ENCODE data around the gene CNOT3. TPM values are rescaled to one million over a fixed set of nuclear protein-coding genes. Genes with fewer than 3 reads are reported as not detected.

The CNOT3 gene
- total RNA-seq, 1 donor from 2014 or later = 95.5 TPM

DNA sequence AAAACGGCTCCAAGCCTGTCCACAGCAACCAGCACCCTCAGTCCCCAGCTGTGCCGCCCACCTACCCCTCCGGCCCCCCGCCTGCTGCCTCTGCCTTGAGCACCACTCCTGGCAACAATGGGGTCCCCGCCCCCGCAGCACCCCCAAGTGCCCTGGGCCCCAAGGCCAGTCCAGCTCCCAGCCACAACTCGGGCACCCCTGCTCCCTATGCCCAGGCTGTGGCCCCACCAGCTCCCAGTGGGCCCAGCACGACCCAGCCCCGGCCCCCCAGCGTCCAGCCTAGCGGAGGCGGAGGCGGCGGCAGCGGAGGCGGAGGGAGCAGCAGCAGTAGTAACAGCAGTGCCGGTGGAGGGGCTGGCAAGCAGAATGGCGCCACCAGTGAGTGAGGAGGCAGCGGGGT is 10.6 kb downstream of the CNOT3 start:
- H3K27ac Mint-ChIP-seq (ENCODE audit: unreplicated experiment) = no peak overlapping the region
- no peaks in the 10 kb centered on the region for H3K4me1 Mint-ChIP-seq
- DNase-seq (ENCODE audit: low read depth, low spot score) = no peak
- no peak overlapping the region for H3K4me3 Mint-ChIP-seq
- no peaks in the 10 kb centered on the region for H3K9me3 Mint-ChIP-seq
- H3K27me3 Mint-ChIP-seq (ENCODE audit: low read depth) = peaks cover 3% of the 10 kb centered on the region
- TF ChIP-seq, protein P1, sequence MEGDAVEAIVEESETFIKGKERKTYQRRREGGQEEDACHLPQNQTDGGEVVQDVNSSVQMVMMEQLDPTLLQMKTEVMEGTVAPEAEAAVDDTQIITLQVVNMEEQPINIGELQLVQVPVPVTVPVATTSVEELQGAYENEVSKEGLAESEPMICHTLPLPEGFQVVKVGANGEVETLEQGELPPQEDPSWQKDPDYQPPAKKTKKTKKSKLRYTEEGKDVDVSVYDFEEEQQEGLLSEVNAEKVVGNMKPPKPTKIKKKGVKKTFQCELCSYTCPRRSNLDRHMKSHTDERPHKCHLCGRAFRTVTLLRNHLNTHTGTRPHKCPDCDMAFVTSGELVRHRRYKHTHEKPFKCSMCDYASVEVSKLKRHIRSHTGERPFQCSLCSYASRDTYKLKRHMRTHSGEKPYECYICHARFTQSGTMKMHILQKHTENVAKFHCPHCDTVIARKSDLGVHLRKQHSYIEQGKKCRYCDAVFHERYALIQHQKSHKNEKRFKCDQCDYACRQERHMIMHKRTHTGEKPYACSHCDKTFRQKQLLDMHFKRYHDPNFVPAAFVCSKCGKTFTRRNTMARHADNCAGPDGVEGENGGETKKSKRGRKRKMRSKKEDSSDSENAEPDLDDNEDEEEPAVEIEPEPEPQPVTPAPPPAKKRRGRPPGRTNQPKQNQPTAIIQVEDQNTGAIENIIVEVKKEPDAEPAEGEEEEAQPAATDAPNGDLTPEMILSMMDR (conservative IDR thresholded peaks at IDR 0.05) = no peak
- H3K36me3 Mint-ChIP-seq (ENCODE audit: low read depth) = peaks cover 12% of the 10 kb centered on the region

DNA sequence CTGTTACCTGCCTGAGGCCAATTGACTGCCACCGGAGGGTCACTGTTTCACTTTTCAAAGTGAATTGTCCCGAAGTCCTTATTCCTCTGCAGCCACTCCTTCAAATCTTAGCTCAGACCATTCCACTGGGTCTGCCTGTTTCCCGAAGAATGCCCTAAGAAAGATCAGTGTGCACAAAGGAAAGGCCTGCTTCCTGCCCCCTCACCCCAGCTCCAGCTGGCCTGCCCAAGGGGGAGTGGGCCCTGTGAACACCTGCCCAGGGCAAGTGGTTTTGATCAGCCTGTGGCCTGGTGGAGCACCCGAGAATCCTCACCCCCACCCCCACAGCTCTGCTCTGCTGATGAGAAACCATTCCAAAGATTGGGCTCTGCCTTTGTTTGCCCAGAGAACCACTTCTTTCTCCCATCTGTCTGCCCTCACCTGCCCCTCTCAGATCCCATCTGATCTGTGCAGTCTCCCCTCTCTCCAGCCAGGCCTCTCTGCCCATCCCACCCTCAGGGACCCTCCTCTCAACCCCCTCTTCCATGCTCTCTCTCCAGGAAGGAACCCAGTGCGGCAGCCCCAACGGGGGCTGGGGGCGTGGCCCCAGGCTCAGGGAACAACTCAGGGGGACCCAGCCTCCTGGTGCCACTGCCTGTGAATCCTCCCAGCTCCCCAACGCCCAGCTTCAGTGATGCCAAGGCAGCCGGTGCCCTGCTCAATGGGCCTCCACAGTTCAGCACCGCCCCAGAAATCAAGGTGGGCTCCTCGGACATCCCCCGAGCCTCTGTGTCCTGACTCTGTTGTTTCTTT is 11.7 kb downstream of the CNOT3 start:
- H3K4me3 Mint-ChIP-seq = peak overlapping the region; percentile 72

GRCh38 chr19:54151362-54152035 is 13.9 kb downstream of the CNOT3 start:
- TF ChIP-seq, protein P1 (conservative IDR thresholded peaks at IDR 0.05) = no peak
- Mint-ChIP-seq H3K27ac (ENCODE audit: unreplicated experiment) (peak overlapping the region; percentile 67), H3K36me3 (ENCODE audit: low read depth) (peaks cover 7% of the 10 kb centered on the region), H3K27me3 (ENCODE audit: low read depth) (peaks cover 3% of the 10 kb centered on the region), H3K4me3 (peak overlapping the region; percentile 46), H3K4me1 (no peaks in the 10 kb centered on the region), H3K9me3 (no peaks in the 10 kb centered on the region)
- no peak for DNase-seq (ENCODE audit: low read depth, low spot score)

More for the DNA sequence above, 11.7 kb downstream of the CNOT3 start:
- peaks cover 15% of the 10 kb centered on the region for H3K36me3 Mint-ChIP-seq (ENCODE audit: low read depth)
- H3K27ac Mint-ChIP-seq (ENCODE audit: unreplicated experiment) = peak overlapping the region; percentile 43
- H3K4me1 Mint-ChIP-seq = no peaks in the 10 kb centered on the region
- DNase-seq (ENCODE audit: low read depth, low spot score) = no peak
- H3K9me3 Mint-ChIP-seq = no peaks in the 10 kb centered on the region
- H3K27me3 Mint-ChIP-seq (ENCODE audit: low read depth) = peaks cover 3% of the 10 kb centered on the region
- TF ChIP-seq, protein P1 (conservative IDR thresholded peaks at IDR 0.05) = no peak

DNA sequence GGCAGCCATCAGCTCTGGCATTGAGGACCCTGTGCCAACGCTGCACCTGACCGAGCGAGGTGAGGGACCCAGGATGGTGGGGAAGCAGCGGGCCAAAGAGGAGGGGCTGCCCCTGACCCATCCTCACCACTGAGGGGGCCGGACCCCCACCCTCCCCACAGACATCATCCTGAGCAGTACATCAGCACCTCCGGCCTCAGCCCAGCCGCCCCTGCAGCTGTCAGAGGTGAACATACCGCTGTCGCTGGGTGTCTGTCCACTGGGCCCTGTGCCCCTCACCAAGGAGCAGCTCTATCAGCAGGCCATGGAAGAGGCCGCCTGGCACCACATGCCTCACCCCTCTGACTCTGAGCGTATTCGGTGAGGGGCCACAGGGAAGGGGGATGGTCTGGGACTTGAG is 14.7 kb downstream of the CNOT3 start:
- TF ChIP-seq, protein P1 (conservative IDR thresholded peaks at IDR 0.05) = no peak
- H3K9me3 Mint-ChIP-seq = no peaks in the 10 kb centered on the region
- H3K4me3 Mint-ChIP-seq = no peak overlapping the region
- H3K27me3 Mint-ChIP-seq (ENCODE audit: low read depth) = peaks cover 3% of the 10 kb centered on the region
- peaks cover 4% of the 10 kb centered on the region for H3K4me1 Mint-ChIP-seq
- DNase-seq (ENCODE audit: low read depth, low spot score) = no peak
- H3K36me3 Mint-ChIP-seq (ENCODE audit: low read depth) = peaks cover 9% of the 10 kb centered on the region
- H3K27ac Mint-ChIP-seq (ENCODE audit: unreplicated experiment) = no peak overlapping the region

DNA sequence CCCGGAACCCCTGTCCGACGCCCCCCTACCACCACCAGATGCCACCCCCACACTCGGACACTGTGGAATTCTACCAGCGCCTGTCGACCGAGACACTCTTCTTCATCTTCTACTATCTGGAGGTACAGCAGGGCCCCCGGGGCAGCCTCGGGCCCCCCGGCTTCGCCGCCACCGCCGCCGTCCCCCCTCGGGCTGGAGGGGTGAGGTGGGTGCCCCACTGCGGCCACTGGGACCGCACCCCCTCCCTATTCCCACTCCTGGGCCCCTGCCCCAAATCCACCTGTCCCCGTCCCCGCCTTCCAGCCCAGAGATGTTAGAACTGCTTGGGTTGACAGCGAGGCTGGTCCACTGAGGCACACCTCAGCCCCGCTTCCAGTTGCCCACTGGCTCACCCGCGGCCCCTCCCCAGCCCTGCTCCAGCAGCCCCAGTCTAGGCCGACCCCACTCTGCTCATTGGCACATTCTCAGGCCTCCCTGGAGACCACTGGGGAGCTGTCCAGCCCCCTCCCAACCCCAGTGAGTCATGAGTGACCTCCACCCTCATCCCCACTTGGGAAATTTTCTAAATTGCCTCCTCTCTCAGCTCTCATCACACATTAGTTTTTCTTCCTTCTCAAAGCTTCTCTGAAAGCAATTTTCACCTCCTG is 15.4 kb downstream of the CNOT3 start:
- H3K4me3 Mint-ChIP-seq = no peak overlapping the region

More for the DNA sequence above, 15.4 kb downstream of the CNOT3 start:
- no peak for DNase-seq (ENCODE audit: low read depth, low spot score)
- peaks cover 9% of the 10 kb centered on the region for H3K36me3 Mint-ChIP-seq (ENCODE audit: low read depth)
- peaks cover 3% of the 10 kb centered on the region for H3K27me3 Mint-ChIP-seq (ENCODE audit: low read depth)
- peaks cover 4% of the 10 kb centered on the region for H3K4me1 Mint-ChIP-seq
- no peak overlapping the region for H3K27ac Mint-ChIP-seq (ENCODE audit: unreplicated experiment)
- H3K9me3 Mint-ChIP-seq = no peaks in the 10 kb centered on the region
- TF ChIP-seq, protein P1 (conservative IDR thresholded peaks at IDR 0.05) = no peak
